HepG2 (cell line): Measurements from ENCODE around the gene M1AP. TPM values are rescaled to one million over a fixed set of nuclear protein-coding genes. Genes with fewer than 3 reads are reported as not detected.

Experiments used
- ATAC-seq: fragments of 200-7000 bp; cut with Tn5 transposase; 3 replicates; pipeline ENCODE4 v1.9.1; 2020; ENCODE audit warnings: mild to moderate bottlenecking, moderate library complexity
- BruUV-seq: library from RNA; stranded (reverse); fragments of 400-500 nt; replicated peaks from 2 replicates; lab custom pipeline; 2021; lab: Mats Ljungman, UMichigan
- CTCF ChIA-PET: fragments of 300-600 bp; formaldehyde crosslinking; extraction: SDS; loops from one replicate; lab custom pipeline; 2021; ENCODE audit warnings: low total read pairs, inconsistent platforms, low intra/inter-chr PET ratio; lab: Yijun Ruan, JAX
- POLR2A ChIA-PET: fragments of 350-600 bp; sonication (Branson Sonifier 250); formaldehyde crosslinking; loops from one replicate; lab custom pipeline; 2020; ENCODE audit warnings: antibody characterized with exemption, inconsistent platforms; lab: Yijun Ruan, JAX
- DNase-seq: peaks from one replicate; pipeline ENCODE4 v3.0.0-alpha.2; 2015; ENCODE audit warnings: low spot score
- FAIRE-seq: peaks from 3 replicates; lab custom pipeline; 2011; peaks lifted over from hg19 to GRCh38; lab: Jason Lieb, UNC
- H2AFZ ChIP-seq: one replicate; pipeline ENCODE4 v1.6.1; 2011; ENCODE audit warnings: low read length, inconsistent platforms
- H3K27ac ChIP-seq: fragments of 300-600 bp; 3 replicates; pipeline ENCODE4 v1.8.0; 2011; ENCODE audit warnings: mixed run types, mild to moderate bottlenecking, mixed read lengths, low read length, inconsistent platforms; ENCODE audit not compliant: insufficient read depth; ENCODE audit errors: extremely low read length
- H3K27me3 ChIP-seq, 2 experiments: fragments of 200-600 bp in 1 of 2; 2 replicates in 1 of 2; 3 replicates in 1 of 2; pipeline versions ENCODE4 v1.6.0 to v1.8.0; 2011; ENCODE audit warnings: low read length in 2 of 2, mild to moderate bottlenecking in 2 of 2, moderate library complexity in 2 of 2, inconsistent platforms in 1 of 2; ENCODE audit not compliant: insufficient read depth in 2 of 2, control insufficient read depth in 1 of 2
- H3K36me3 ChIP-seq, 2 experiments: fragments of 200-600 bp in 1 of 2; replicated peaks in 1 of 2; 2 replicates in 1 of 2; 3 replicates in 1 of 2; pipeline versions ENCODE4 v1.5.1 to v1.8.0; 2011; ENCODE audit warnings: low read length in 2 of 2, inconsistent platforms in 1 of 2; ENCODE audit not compliant: insufficient read depth in 2 of 2, control insufficient read depth in 1 of 2
- H3K4me1 ChIP-seq: 2 replicates; pipeline ENCODE4 v1.5.1; 2012; ENCODE audit warnings: low read length, inconsistent platforms; ENCODE audit not compliant: insufficient read depth
- H3K4me2 ChIP-seq: 2 replicates; pipeline ENCODE4 v1.6.0; 2011; ENCODE audit warnings: low read depth, low read length, inconsistent platforms
- H3K4me3 ChIP-seq, 3 experiments: fragments of 200-600 bp in 1 of 3; sonication (generic), shearing (Covaris generic) in 1 of 3; replicated peaks in 1 of 3; 2 replicates each; pipeline ENCODE4 v1.5.1; 2011 to 2016; ENCODE audit warnings: low read length in 3 of 3, inconsistent platforms in 2 of 3, low read depth in 2 of 3, mild to moderate bottlenecking in 2 of 3, control low read depth in 1 of 3, mixed read lengths in 1 of 3; ENCODE audit not compliant: insufficient read depth in 1 of 3
- H3K79me2 ChIP-seq: one replicate; pipeline ENCODE4 v1.6.1; 2011; ENCODE audit warnings: low read length, inconsistent platforms; ENCODE audit not compliant: insufficient read depth
- H3K9ac ChIP-seq: 2 replicates; pipeline ENCODE4 v1.6.0; 2011; ENCODE audit warnings: mild to moderate bottlenecking, low read depth, low read length, inconsistent platforms; ENCODE audit not compliant: insufficient read depth
- H3K9me3 ChIP-seq: 2 replicates; pipeline ENCODE4 v1.5.1; 2012; ENCODE audit warnings: mild to moderate bottlenecking, low read length
- H4K20me1 ChIP-seq: 2 replicates; pipeline ENCODE4 v1.6.0; 2011; ENCODE audit warnings: inconsistent platforms, mild to moderate bottlenecking, low read length, moderate library complexity; ENCODE audit not compliant: insufficient read depth
- ARID2 ChIP-seq: sonication (generic); formaldehyde crosslinking; IDR thresholded peaks from 2 replicates; pipeline ENCODE4 v1.8.1; 2022; ENCODE audit warnings: mild to moderate bottlenecking, missing genetic modification reagents, borderline replicate concordance
- CEBPB ChIP-seq: IDR thresholded peaks from 2 replicates; pipeline ENCODE4 v1.6.1; 2011; ENCODE audit warnings: low read depth, low read length, improper control_type of control experiment, borderline replicate concordance
- CENPBD1 ChIP-seq: sonication (generic); formaldehyde crosslinking; IDR thresholded peaks from 2 replicates; pipeline ENCODE4 v1.8.0; 2022; ENCODE audit warnings: missing genetic modification reagents, low read depth, mild to moderate bottlenecking, borderline replicate concordance
- HMGXB4 ChIP-seq, 2 experiments: sonication (generic) in 1 of 2; formaldehyde crosslinking in 1 of 2; IDR thresholded peaks; 2 replicates each; pipeline versions ENCODE4 v1.4.0 to v1.6.1; 2018 to 2020; ENCODE audit warnings: missing genetic modification reagents in 2 of 2, borderline replicate concordance in 1 of 2, low read depth in 1 of 2, mild to moderate bottlenecking in 1 of 2, missing biosample characterization in 1 of 2
- KMT2B ChIP-seq: IDR thresholded peaks from 2 replicates; pipeline ENCODE4 v1.6.1; 2016; ENCODE audit warnings: missing genetic modification reagents, missing compliant biosample characterization
- NFE2L1 ChIP-seq: sonication (generic); formaldehyde crosslinking; IDR thresholded peaks from 2 replicates; pipeline ENCODE4 v1.4.0; 2020; ENCODE audit warnings: missing genetic modification reagents, mild to moderate bottlenecking, borderline replicate concordance
- PATZ1 ChIP-seq: sonication (generic); formaldehyde crosslinking; IDR thresholded peaks from 2 replicates; pipeline ENCODE4 v1.4.0; 2020; ENCODE audit warnings: missing genetic modification reagents
- RNF219 ChIP-seq: sonication (generic); formaldehyde crosslinking; IDR thresholded peaks from 2 replicates; pipeline ENCODE4 v1.5.0; 2020; ENCODE audit warnings: mild to moderate bottlenecking, missing genetic modification reagents
- SMAD3 ChIP-seq: sonication (generic); formaldehyde crosslinking; IDR thresholded peaks from 2 replicates; pipeline ENCODE4 v1.4.0; 2020; ENCODE audit warnings: missing genetic modification reagents
- ZBTB21 ChIP-seq: sonication (generic); formaldehyde crosslinking; IDR thresholded peaks from 2 replicates; pipeline ENCODE4 v1.4.0; 2020; ENCODE audit warnings: missing genetic modification reagents
- ZBTB38 ChIP-seq: sonication (generic); formaldehyde crosslinking; IDR thresholded peaks from 2 replicates; pipeline ENCODE4 v1.5.1; 2020; ENCODE audit warnings: mild to moderate bottlenecking, missing genetic modification reagents
- ZNF460 ChIP-seq: sonication (generic); formaldehyde crosslinking; IDR thresholded peaks from 2 replicates; pipeline ENCODE4 v1.5.1; 2020; ENCODE audit warnings: missing genetic modification reagents, mild to moderate bottlenecking, borderline replicate concordance
- ZNF468 ChIP-seq: sonication (generic); formaldehyde crosslinking; IDR thresholded peaks from 2 replicates; pipeline ENCODE4 v1.8.0; 2022; ENCODE audit warnings: mild to moderate bottlenecking, moderate library complexity, missing genetic modification reagents
- ZNF770 ChIP-seq: sonication (generic); formaldehyde crosslinking; IDR thresholded peaks from 2 replicates; pipeline ENCODE4 v1.5.0; 2020; ENCODE audit warnings: mild to moderate bottlenecking, missing genetic modification reagents
- WGBS: methylation state at CpG from one replicate; pipeline ENCODE4 v1.1.6; 2017; ENCODE audit warnings: low lambda C conversion rate; 5-methylcytosine and 5-hydroxymethylcytosine counted together
- in situ Hi-C: cut with HindIII; loops from 2 replicates; pipeline ENCODE4 v1.10.0; 2017; ENCODE audit warnings: low pct_unique_long_range_greater_than_20kb; ENCODE audit not compliant: extremely low pct_ligation_motif_present
- intact Hi-C: fragments of 100-400 bp; cut with micrococcal nuclease; formaldehyde crosslinking; loops from one replicate; pipeline ENCODE4 v1.10.0; 2022; ENCODE audit not compliant: unreplicated experiment
- polyA plus RNA-seq, 8 experiments: library from polyadenylated mRNA; depleted of rRNA in 3 of 8; stranded (reverse) in 7 of 8; unstranded in 1 of 8; fragments of >200 nt; fragmentation: Illumina TruSeq in 4 of 8; extraction: Trizol in 4 of 8; gene quantifications; 2 replicates each; pipeline versions ENCODE4 v1.2.1 to v1.2.3, GENCODE V29; 2011 to 2016; ENCODE audit warnings: low read depth in 4 of 8, missing spikeins in 1 of 8, mixed read lengths in 1 of 8; ENCODE audit not compliant: insufficient read depth in 1 of 8
- total RNA-seq, 5 experiments: library from RNA; depleted of rRNA; stranded (reverse); fragments of >200 nt; fragmentation: Illumina TruSeq; extraction: Trizol; gene quantifications; 2 replicates each; pipeline ENCODE4 v1.2.3, GENCODE V29; 2016; ENCODE audit warnings: low read depth in 1 of 5

The M1AP gene
- total and polyA plus RNA-seq, 2 of the 13 experiments (the other 11 are each of a cell fraction or from before 2014, with no cell fraction given), result not detected

- ChIA-PET CTCF (no interaction called here), POLR2A (interaction anchor here (1.1 to 5.4 kb wide), 11 partner anchors 12 to 83 kb away, joined by 4 to 135 read pairs (median 10); partner anchors contain the start of genes CCDC142, LBX2, MRPL53 and PCGF1)
- no TSS peak for BruUV-seq
- Histone ChIP-seq H3K4me1 (peaks cover 51% of the 10 kb centered on the region), H2AFZ (peak overlapping the region; percentile 20), H3K27me3 (no peaks in the 10 kb centered on the region; a peak in 1 of 5 replicates), H3K36me3 (peaks cover 21 to 46% of the 10 kb centered on the region in 2 experiments), H3K79me2 (peaks cover 45% of the 10 kb centered on the region), H3K4me2 (peak overlapping the region; percentile 100), H3K27ac (peak overlapping the region; percentile 89), H3K4me3 (peak overlapping the region; percentile 45 to 76 (median 62)), H3K9ac (peak overlapping the region; percentile 83), H3K9me3 (no peaks in the 10 kb centered on the region), H4K20me1 (no peaks in the 10 kb centered on the region)
- in situ Hi-C loops (no loop called here), intact Hi-C loops (no loop called here)
- DNase-seq (no peak), FAIRE-seq (no peak), ATAC-seq (no peak)
- 91% methylated on average over 10 of the region's 10 CpGs for WGBS
- TF ChIP-seq ZBTB38 (CRISPR knock-in tag) (peak; percentile 78), SMAD3 (CRISPR knock-in tag) (no peak), CEBPB (no peak), ZNF770 (no peak), RNF219 (no peak), ZNF468 (CRISPR knock-in tag) (no peak), PATZ1 (CRISPR knock-in tag) (no peak), KMT2B (CRISPR knock-in tag) (no peak), ZBTB21 (no peak), ZNF460 (no peak), NFE2L1 (no peak), CENPBD1 (CRISPR knock-in tag) (no peak), ARID2 (CRISPR knock-in tag) (no peak), HMGXB4 (CRISPR knock-in tag; IDR thresholded peaks at IDR 0.05; ENCODE audit: borderline replicate concordance in 1 of 2, low read depth in 1 of 2) (no peak)
These were observed 123.0 kb downstream of the M1AP start for GRCh38 chr2:74524955-74525716.
